ENCODE measurements around the gene MIDN. TPM values are rescaled to one million over a fixed set of nuclear protein-coding genes. Genes with fewer than 3 reads are reported as not detected.
A peak's percentile ranks its signal among the peaks of the same experiment; 100 is the strongest.

The MIDN gene
- total RNA-seq, 1 experiment from 2014 or later, result 118 TPM

DNA sequence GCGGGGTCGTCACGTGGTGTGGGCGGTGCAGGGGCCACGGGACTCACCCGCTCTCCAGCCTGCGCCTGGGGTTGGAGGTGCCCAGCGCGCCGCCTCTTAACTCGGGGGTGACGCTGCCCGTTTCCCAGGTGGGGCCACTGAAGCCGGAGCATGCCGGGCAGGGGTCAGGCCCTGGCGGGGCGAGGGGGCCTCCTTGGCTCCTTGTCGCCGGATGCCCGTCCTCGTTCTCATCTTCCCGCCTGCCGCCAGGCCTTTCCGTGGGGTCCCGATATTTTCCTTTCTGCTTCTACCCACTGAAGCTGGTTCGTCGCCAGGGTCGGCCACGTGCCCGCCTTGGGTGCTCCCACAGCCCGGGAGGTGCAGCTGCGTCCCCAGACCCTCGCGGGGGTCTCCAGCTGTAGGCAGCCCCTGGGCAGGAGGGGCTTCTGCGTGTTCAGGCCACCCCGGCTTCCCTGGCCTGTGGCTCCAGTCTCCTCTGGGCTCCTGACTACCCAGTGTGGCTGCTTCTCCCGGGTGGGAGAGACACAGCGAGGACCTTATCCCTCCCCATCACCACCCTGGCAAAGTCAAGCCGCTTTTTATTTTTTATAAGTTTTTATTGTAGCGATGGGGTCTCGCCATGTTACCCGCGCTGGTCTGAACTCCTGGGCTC lies 27.7 kb downstream of the MIDN start:
- in situ Hi-C loops (cut with HindIII; ENCODE audit: low pct_unique_long_range_greater_than_20kb, low sequenced_read_pairs), result no loop called here
- no peak for TF ChIP-seq TCF7L2 (IDR thresholded peaks at IDR 0.05; ENCODE audit: low read depth, low read length)
- TF ChIP-seq POLR2AphosphoS5 (IDR thresholded peaks at IDR 0.05; ENCODE audit: low read depth, low read length), result peak; percentile 44; the same call in 1 of the 2 replicates
- no peak for ATAC-seq
- peak overlapping the region; percentile 93 for H3K27ac ChIP-seq (ENCODE audit: low read length)
- ChIA-PET CTCF (no interaction called here), POLR2A (no interaction called here)
- peaks cover 22% of the 10 kb centered on the region for H3K4me1 ChIP-seq (ENCODE audit: control insufficient read depth, insufficient read depth, low read length)
- no peaks in the 10 kb centered on the region for H3K36me3 ChIP-seq (ENCODE audit: control insufficient read depth, insufficient read depth, low read length)
- intact Hi-C loops (cut with micrococcal nuclease; ENCODE audit: unreplicated experiment), result loop anchor here (10.0 kb wide), 1 partner anchor 99 kb away; no protein-coding TSS in a partner anchor
- peak overlapping the region; percentile 62 to 64 for H3K4me3 ChIP-seq (ENCODE audit: low read depth in 2 of 2, low read length in 2 of 2)
- no peaks in the 10 kb centered on the region for H3K9me3 ChIP-seq (ENCODE audit: control insufficient read depth, insufficient read depth, low read depth, low read length)
- BruUV-seq (replicated peaks), result TSS peak; percentile 48
- no peak for DNase-seq (ENCODE audit: low read depth, low spot score)
- no peaks in the 10 kb centered on the region for H3K27me3 ChIP-seq (ENCODE audit: control insufficient read depth, insufficient read depth, low read length)

DNA sequence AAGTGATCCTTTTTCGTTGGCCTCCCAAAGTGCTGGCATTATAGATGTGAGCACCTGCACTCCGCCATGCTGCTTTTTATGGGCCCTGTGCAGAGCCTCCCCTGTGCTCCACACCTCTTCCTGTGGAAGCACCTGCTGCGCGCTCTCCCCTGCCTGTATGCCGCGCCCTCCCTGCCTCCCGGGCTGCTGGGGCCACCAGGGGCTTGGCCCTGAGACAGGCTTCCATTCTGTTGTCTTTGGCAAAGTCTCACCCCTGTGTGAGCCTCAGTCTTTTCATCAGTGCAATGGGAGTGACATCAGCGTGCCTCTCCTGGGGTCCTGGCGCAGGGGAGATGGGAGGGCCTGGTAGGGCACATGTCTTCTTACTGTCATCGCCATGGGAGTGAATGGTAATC lies 28.2 kb downstream of the MIDN start:
- intact Hi-C loops (cut with micrococcal nuclease; ENCODE audit: unreplicated experiment), result loop anchor here (10.0 kb wide), 1 partner anchor 98 kb away; no protein-coding TSS in a partner anchor
- POLR2A ChIA-PET, result no interaction called here
- Histone ChIP-seq H3K4me3 (ENCODE audit: low read depth in 2 of 2, low read length in 2 of 2) (peak overlapping the region; percentile 62 to 64), H3K36me3 (ENCODE audit: control insufficient read depth, insufficient read depth, low read length) (no peaks in the 10 kb centered on the region), H3K9me3 (ENCODE audit: control insufficient read depth, insufficient read depth, low read depth, low read length) (no peaks in the 10 kb centered on the region), H3K4me1 (ENCODE audit: control insufficient read depth, insufficient read depth, low read length) (peaks cover 22% of the 10 kb centered on the region), H3K27me3 (ENCODE audit: control insufficient read depth, insufficient read depth, low read length) (no peaks in the 10 kb centered on the region), H3K27ac (ENCODE audit: low read length) (peak overlapping the region; percentile 93)
- in situ Hi-C loops (cut with HindIII; ENCODE audit: low pct_unique_long_range_greater_than_20kb, low sequenced_read_pairs), result no loop called here
- CTCF ChIA-PET, result no interaction called here
- ATAC-seq, result no peak
- TF ChIP-seq POLR2AphosphoS5 (IDR thresholded peaks at IDR 0.05; ENCODE audit: low read depth, low read length) (no peak), SIN3A (IDR thresholded peaks at IDR 0.05; ENCODE audit: borderline replicate concordance, insufficient read depth, low read depth, low read length) (no peak), TCF7L2 (IDR thresholded peaks at IDR 0.05; ENCODE audit: low read depth, low read length) (no peak)
- TF ChIP-seq, protein P1, sequence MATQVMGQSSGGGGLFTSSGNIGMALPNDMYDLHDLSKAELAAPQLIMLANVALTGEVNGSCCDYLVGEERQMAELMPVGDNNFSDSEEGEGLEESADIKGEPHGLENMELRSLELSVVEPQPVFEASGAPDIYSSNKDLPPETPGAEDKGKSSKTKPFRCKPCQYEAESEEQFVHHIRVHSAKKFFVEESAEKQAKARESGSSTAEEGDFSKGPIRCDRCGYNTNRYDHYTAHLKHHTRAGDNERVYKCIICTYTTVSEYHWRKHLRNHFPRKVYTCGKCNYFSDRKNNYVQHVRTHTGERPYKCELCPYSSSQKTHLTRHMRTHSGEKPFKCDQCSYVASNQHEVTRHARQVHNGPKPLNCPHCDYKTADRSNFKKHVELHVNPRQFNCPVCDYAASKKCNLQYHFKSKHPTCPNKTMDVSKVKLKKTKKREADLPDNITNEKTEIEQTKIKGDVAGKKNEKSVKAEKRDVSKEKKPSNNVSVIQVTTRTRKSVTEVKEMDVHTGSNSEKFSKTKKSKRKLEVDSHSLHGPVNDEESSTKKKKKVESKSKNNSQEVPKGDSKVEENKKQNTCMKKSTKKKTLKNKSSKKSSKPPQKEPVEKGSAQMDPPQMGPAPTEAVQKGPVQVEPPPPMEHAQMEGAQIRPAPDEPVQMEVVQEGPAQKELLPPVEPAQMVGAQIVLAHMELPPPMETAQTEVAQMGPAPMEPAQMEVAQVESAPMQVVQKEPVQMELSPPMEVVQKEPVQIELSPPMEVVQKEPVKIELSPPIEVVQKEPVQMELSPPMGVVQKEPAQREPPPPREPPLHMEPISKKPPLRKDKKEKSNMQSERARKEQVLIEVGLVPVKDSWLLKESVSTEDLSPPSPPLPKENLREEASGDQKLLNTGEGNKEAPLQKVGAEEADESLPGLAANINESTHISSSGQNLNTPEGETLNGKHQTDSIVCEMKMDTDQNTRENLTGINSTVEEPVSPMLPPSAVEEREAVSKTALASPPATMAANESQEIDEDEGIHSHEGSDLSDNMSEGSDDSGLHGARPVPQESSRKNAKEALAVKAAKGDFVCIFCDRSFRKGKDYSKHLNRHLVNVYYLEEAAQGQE (IDR thresholded peaks at IDR 0.05; ENCODE audit: insufficient read depth in 1 of 2, low read depth in 2 of 2, low read length in 1 of 2), result no peak
- TF ChIP-seq, protein P2, sequence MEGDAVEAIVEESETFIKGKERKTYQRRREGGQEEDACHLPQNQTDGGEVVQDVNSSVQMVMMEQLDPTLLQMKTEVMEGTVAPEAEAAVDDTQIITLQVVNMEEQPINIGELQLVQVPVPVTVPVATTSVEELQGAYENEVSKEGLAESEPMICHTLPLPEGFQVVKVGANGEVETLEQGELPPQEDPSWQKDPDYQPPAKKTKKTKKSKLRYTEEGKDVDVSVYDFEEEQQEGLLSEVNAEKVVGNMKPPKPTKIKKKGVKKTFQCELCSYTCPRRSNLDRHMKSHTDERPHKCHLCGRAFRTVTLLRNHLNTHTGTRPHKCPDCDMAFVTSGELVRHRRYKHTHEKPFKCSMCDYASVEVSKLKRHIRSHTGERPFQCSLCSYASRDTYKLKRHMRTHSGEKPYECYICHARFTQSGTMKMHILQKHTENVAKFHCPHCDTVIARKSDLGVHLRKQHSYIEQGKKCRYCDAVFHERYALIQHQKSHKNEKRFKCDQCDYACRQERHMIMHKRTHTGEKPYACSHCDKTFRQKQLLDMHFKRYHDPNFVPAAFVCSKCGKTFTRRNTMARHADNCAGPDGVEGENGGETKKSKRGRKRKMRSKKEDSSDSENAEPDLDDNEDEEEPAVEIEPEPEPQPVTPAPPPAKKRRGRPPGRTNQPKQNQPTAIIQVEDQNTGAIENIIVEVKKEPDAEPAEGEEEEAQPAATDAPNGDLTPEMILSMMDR (IDR thresholded peaks at IDR 0.05), result no peak
- no TSS peak for BruUV-seq (replicated peaks)
- DNase-seq (ENCODE audit: low read depth, low spot score), result no peak

DNA sequence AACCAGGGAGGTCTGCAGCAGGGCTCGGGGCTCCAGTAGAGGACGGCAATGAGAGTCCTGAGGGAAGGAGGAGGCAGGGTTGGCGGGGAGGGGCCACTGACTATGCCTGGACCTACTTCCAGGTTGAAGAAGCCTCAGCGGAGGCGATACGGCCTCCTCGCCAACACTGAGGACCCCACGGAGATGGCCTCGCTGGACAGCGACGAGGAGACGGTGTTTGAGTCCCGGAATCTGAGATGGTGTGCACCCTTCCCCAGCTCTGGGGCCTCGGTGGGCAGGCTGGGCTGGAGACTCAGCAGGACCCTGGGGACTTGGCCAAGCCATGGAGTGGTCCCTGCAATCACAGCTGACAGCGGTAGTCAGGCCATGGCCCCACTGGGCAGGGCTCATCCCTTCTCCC lies 28.7 kb downstream of the MIDN start:
- POLR2A ChIA-PET, result no interaction called here
- in situ Hi-C loops (cut with HindIII; ENCODE audit: low pct_unique_long_range_greater_than_20kb, low sequenced_read_pairs), result no loop called here

More for the DNA sequence above, 28.7 kb downstream of the MIDN start:
- CTCF ChIA-PET, result interaction anchor here (0.6 to 0.7 kb wide), 2 partner anchors 10 to 292 kb away, joined by 5 to 10 read pairs; no protein-coding TSS in a partner anchor
- ATAC-seq (no peak), DNase-seq (ENCODE audit: low read depth, low spot score) (no peak)
- intact Hi-C loops (cut with micrococcal nuclease; ENCODE audit: unreplicated experiment), result loop anchor here (10.0 kb wide), 1 partner anchor 98 kb away; no protein-coding TSS in a partner anchor
- H3K4me3 ChIP-seq (ENCODE audit: low read depth in 2 of 2, low read length in 2 of 2), result no peak overlapping the region; a peak in 1 of 4 replicates
- no peaks in the 10 kb centered on the region for H3K9me3 ChIP-seq (ENCODE audit: control insufficient read depth, insufficient read depth, low read depth, low read length)
- TF ChIP-seq POLR2AphosphoS5 (IDR thresholded peaks at IDR 0.05; ENCODE audit: low read depth, low read length) (no peak), TCF7L2 (IDR thresholded peaks at IDR 0.05; ENCODE audit: low read depth, low read length) (no peak), SIN3A (IDR thresholded peaks at IDR 0.05; ENCODE audit: borderline replicate concordance, insufficient read depth, low read depth, low read length) (no peak)
- TF ChIP-seq, protein P1 (IDR thresholded peaks at IDR 0.05; ENCODE audit: insufficient read depth in 1 of 2, low read depth in 2 of 2, low read length in 1 of 2), result no peak
- TF ChIP-seq, protein P2 (IDR thresholded peaks at IDR 0.05), result no peak
- H3K36me3 ChIP-seq (ENCODE audit: control insufficient read depth, insufficient read depth, low read length), result no peaks in the 10 kb centered on the region
- BruUV-seq (replicated peaks), result no TSS peak
- no peaks in the 10 kb centered on the region for H3K27me3 ChIP-seq (ENCODE audit: control insufficient read depth, insufficient read depth, low read length)
- H3K27ac ChIP-seq (ENCODE audit: low read length), result peak overlapping the region; percentile 93
- H3K4me1 ChIP-seq (ENCODE audit: control insufficient read depth, insufficient read depth, low read length), result peaks cover 22% of the 10 kb centered on the region

Measured in Panc1 (cell line).